Breast epithelium (tissue), 3 donors: Measurements from ENCODE around the gene CALU.

ENCODE experiments used
- POLR2A ChIP-seq: fragments of 450-650 bp; IDR thresholded peaks from one replicate; pipeline ENCODE4 v1.6.1; 2016; ENCODE audit warnings: antibody characterized with exemption, mild to moderate bottlenecking, moderate library complexity
- POLR2AphosphoS5 ChIP-seq, 3 donors: sonication (generic); formaldehyde crosslinking; IDR thresholded peaks; one replicate each; pipeline ENCODE4 v1.6.1; 2017; ENCODE audit warnings: antibody characterized with exemption in 3 of 3
- TF ChIP-seq, protein P1 (sequence below), 3 donors: fragments of 450-650 bp; IDR thresholded peaks; one replicate each; pipeline ENCODE4 v1.5.1; 2016 to 2017; ENCODE audit warnings: antibody characterized with exemption in 3 of 3, mild to moderate bottlenecking in 3 of 3, moderate library complexity in 3 of 3

DNA sequence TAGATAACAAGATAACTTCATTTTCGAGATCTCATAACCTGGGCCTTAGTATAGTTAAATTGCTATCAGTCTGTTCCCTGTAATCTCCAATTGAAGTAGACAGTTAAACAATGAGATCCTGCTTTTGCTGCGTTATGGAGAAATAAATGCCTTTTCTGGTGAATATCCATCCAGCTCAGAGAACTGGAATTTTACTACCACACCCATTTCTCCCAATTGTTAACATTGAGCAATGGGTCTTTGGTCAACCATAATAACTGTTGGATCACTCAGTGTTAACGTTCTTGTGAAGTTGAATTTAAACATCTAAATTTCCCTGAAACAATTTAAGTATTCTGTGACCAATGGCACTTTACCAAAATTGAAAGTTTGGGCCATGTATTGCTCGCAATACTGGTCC is 3.0 kb downstream of the CALU start:
- TF ChIP-seq, protein P1, sequence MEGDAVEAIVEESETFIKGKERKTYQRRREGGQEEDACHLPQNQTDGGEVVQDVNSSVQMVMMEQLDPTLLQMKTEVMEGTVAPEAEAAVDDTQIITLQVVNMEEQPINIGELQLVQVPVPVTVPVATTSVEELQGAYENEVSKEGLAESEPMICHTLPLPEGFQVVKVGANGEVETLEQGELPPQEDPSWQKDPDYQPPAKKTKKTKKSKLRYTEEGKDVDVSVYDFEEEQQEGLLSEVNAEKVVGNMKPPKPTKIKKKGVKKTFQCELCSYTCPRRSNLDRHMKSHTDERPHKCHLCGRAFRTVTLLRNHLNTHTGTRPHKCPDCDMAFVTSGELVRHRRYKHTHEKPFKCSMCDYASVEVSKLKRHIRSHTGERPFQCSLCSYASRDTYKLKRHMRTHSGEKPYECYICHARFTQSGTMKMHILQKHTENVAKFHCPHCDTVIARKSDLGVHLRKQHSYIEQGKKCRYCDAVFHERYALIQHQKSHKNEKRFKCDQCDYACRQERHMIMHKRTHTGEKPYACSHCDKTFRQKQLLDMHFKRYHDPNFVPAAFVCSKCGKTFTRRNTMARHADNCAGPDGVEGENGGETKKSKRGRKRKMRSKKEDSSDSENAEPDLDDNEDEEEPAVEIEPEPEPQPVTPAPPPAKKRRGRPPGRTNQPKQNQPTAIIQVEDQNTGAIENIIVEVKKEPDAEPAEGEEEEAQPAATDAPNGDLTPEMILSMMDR (IDR thresholded peaks at IDR 0.05) = no peak
- TF ChIP-seq POLR2AphosphoS5 (IDR thresholded peaks at IDR 0.05) = no peak
- no peak for TF ChIP-seq POLR2A
